ENCODE results near the gene LSM4. TPM values are rescaled to one million over a fixed set of nuclear protein-coding genes. Genes with fewer than 3 reads are reported as not detected.

The LSM4 gene
- total RNA-seq, 1 donor from 2014 or later = 440 TPM

- Mint-ChIP-seq H3K9me3 (no peaks in the 10 kb centered on the region), H3K4me3 (no peak overlapping the region), H3K27me3 (ENCODE audit: insufficient read depth, low read depth) (peaks cover 7% of the 10 kb centered on the region), H3K36me3 (peaks cover 14% of the 10 kb centered on the region), H3K4me1 (no peaks in the 10 kb centered on the region), H3K27ac (no peak overlapping the region)
- Histone ChIP-seq H3K9me3 (ENCODE audit: low read depth) (no peaks in the 10 kb centered on the region), H3K4me2 (no peak overlapping the region), H4K20me1 (ENCODE audit: low read depth) (peaks cover 6% of the 10 kb centered on the region), H3K9ac (no peak overlapping the region), H3K36me3 (no peaks in the 10 kb centered on the region), H3K27me3 (no peaks in the 10 kb centered on the region), H3F3A (ENCODE audit: low read depth) (no peaks in the 10 kb centered on the region), H2AFZ (replicated peaks) (no peak overlapping the region), H3K27ac (no peak overlapping the region), H3K79me2 (ENCODE audit: low read depth) (no peaks in the 10 kb centered on the region), H3K4me3 (no peak overlapping the region), H3K4me1 (no peaks in the 10 kb centered on the region)
- TF ChIP-seq CTCF (IDR thresholded peaks at IDR 0.05) (no peak), EZH2 (IDR thresholded peaks at IDR 0.05) (no peak), EZH2phosphoT487 (IDR thresholded peaks at IDR 0.05) (no peak)
- DNase-seq (ENCODE audit: low spot score) = no peak
Measured at GRCh38 chr19:18265582-18265981, 57.3 kb downstream of the LSM4 start.

GRCh38 chr19:18264971-18265540 lies 57.8 kb downstream of the LSM4 start:
- Mint-ChIP-seq H3K4me1 (no peaks in the 10 kb centered on the region), H3K9me3 (no peaks in the 10 kb centered on the region), H3K4me3 (no peak overlapping the region), H3K36me3 (peaks cover 14% of the 10 kb centered on the region), H3K27me3 (ENCODE audit: insufficient read depth, low read depth) (peaks cover 7% of the 10 kb centered on the region), H3K27ac (no peak overlapping the region)
- H3K36me3 ChIP-seq = no peaks in the 10 kb centered on the region
- H3K4me1 ChIP-seq = no peaks in the 10 kb centered on the region
- no peaks in the 10 kb centered on the region for H3K27me3 ChIP-seq
- H3K79me2 ChIP-seq (ENCODE audit: low read depth) = no peaks in the 10 kb centered on the region
- H3K4me2 ChIP-seq = no peak overlapping the region
- H3K9me3 ChIP-seq (ENCODE audit: low read depth) = no peaks in the 10 kb centered on the region
- H3K4me3 ChIP-seq = no peak overlapping the region
- peaks cover 6% of the 10 kb centered on the region for H4K20me1 ChIP-seq (ENCODE audit: low read depth)
- H3K27ac ChIP-seq = no peak overlapping the region
- no peak overlapping the region for H2AFZ ChIP-seq (replicated peaks)
- no peaks in the 10 kb centered on the region for H3F3A ChIP-seq (ENCODE audit: low read depth)
- no peak for DNase-seq (ENCODE audit: low spot score)
- H3K9ac ChIP-seq = no peak overlapping the region
- TF ChIP-seq CTCF (IDR thresholded peaks at IDR 0.05) (no peak), EZH2 (IDR thresholded peaks at IDR 0.05) (no peak), EZH2phosphoT487 (IDR thresholded peaks at IDR 0.05) (no peak)

GRCh38 chr19:18264137-18264854 lies 58.6 kb downstream of the LSM4 start:
- TF ChIP-seq CTCF (IDR thresholded peaks at IDR 0.05) = no peak
- no peak for TF ChIP-seq EZH2 (IDR thresholded peaks at IDR 0.05)
- TF ChIP-seq EZH2phosphoT487 (IDR thresholded peaks at IDR 0.05) = no peak
- Histone ChIP-seq H3F3A (ENCODE audit: low read depth) (no peaks in the 10 kb centered on the region), H3K9ac (no peak overlapping the region), H3K4me1 (no peaks in the 10 kb centered on the region), H3K36me3 (no peaks in the 10 kb centered on the region), H3K79me2 (ENCODE audit: low read depth) (no peaks in the 10 kb centered on the region), H4K20me1 (ENCODE audit: low read depth) (peaks cover 2% of the 10 kb centered on the region), H3K9me3 (ENCODE audit: low read depth) (no peaks in the 10 kb centered on the region), H3K27me3 (no peaks in the 10 kb centered on the region), H3K4me2 (no peak overlapping the region), H3K4me3 (no peak overlapping the region), H2AFZ (replicated peaks) (no peak overlapping the region), H3K27ac (no peak overlapping the region)
- Mint-ChIP-seq H3K27me3 (ENCODE audit: insufficient read depth, low read depth) (peaks cover 7% of the 10 kb centered on the region), H3K4me3 (no peak overlapping the region), H3K27ac (no peak overlapping the region), H3K4me1 (no peaks in the 10 kb centered on the region), H3K36me3 (peaks cover 14% of the 10 kb centered on the region), H3K9me3 (no peaks in the 10 kb centered on the region)
- no peak for DNase-seq (ENCODE audit: low spot score)

Measured in neural progenitor cell (in vitro differentiated cells).